ENCODE results near the gene STK38. TPM values are rescaled to one million over a fixed set of nuclear protein-coding genes. Genes with fewer than 3 reads are reported as not detected.

The STK38 gene
- total and polyA plus RNA-seq, 2 of the 13 experiments (the other 11 are each of a cell fraction or from before 2014, with no cell fraction given) = 10.3 to 20.7 TPM

GRCh38 chr6:36514554-36515456 lies 32.5 kb downstream of the STK38 start (continued):
- TF ChIP-seq EZH2 (conservative IDR thresholded peaks at IDR 0.05; ENCODE audit: low read depth, low read length) (no peak), CENPBD1 (CRISPR knock-in tag; IDR thresholded peaks at IDR 0.05; ENCODE audit: borderline replicate concordance, low read depth) (no peak), ZBTB33 (CRISPR knock-in tag; IDR thresholded peaks at IDR 0.05) (peak; percentile 86), ZMYM4 (CRISPR knock-in tag; IDR thresholded peaks at IDR 0.05) (no peak), IRF1 (CRISPR knock-in tag; IDR thresholded peaks at IDR 0.05; ENCODE audit: low read depth) (no peak), GATAD2A (CRISPR knock-in tag; IDR thresholded peaks at IDR 0.05) (peak; percentile 47; the same call in 1 of the 2 replicates), ZNF775 (CRISPR knock-in tag; IDR thresholded peaks at IDR 0.05; ENCODE audit: borderline replicate concordance) (no peak), ZFP1 (CRISPR knock-in tag; IDR thresholded peaks at IDR 0.05) (no peak), ZNF564 (CRISPR knock-in tag; IDR thresholded peaks at IDR 0.05) (no peak), ATF2 (CRISPR knock-in tag; IDR thresholded peaks at IDR 0.05) (no peak), EP300 (IDR thresholded peaks at IDR 0.05; ENCODE audit: low read depth in 2 of 2, low read length in 2 of 2) (peak in 1 of 2 experiments; percentile 24; a peak in 1 of 4 replicates), EP300 (CRISPR knock-in tag; IDR thresholded peaks at IDR 0.05; ENCODE audit: borderline replicate concordance) (no peak)
- TF ChIP-seq, protein P1, sequence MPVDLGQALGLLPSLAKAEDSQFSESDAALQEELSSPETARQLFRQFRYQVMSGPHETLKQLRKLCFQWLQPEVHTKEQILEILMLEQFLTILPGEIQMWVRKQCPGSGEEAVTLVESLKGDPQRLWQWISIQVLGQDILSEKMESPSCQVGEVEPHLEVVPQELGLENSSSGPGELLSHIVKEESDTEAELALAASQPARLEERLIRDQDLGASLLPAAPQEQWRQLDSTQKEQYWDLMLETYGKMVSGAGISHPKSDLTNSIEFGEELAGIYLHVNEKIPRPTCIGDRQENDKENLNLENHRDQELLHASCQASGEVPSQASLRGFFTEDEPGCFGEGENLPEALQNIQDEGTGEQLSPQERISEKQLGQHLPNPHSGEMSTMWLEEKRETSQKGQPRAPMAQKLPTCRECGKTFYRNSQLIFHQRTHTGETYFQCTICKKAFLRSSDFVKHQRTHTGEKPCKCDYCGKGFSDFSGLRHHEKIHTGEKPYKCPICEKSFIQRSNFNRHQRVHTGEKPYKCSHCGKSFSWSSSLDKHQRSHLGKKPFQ (CRISPR knock-in tag; IDR thresholded peaks at IDR 0.05; ENCODE audit: insufficient replicate concordance) = no peak
- TF ChIP-seq, protein P2, sequence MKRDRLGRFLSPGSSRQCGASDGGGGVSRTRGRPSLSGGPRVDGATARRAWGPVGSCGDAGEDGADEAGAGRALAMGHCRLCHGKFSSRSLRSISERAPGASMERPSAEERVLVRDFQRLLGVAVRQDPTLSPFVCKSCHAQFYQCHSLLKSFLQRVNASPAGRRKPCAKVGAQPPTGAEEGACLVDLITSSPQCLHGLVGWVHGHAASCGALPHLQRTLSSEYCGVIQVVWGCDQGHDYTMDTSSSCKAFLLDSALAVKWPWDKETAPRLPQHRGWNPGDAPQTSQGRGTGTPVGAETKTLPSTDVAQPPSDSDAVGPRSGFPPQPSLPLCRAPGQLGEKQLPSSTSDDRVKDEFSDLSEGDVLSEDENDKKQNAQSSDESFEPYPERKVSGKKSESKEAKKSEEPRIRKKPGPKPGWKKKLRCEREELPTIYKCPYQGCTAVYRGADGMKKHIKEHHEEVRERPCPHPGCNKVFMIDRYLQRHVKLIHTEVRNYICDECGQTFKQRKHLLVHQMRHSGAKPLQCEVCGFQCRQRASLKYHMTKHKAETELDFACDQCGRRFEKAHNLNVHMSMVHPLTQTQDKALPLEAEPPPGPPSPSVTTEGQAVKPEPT (CRISPR knock-in tag; IDR thresholded peaks at IDR 0.05; ENCODE audit: low read depth) = no peak
